Activated CD8-positive, alpha-beta T cell treated with anti-CD3 and anti-CD28 coated beads for 36 hours (primary cell): Measurements from ENCODE around the gene PSPN. TPM values are rescaled to one million over a fixed set of nuclear protein-coding genes. Genes with fewer than 3 reads are reported as not detected.
A peak's percentile ranks its signal among the peaks of the same experiment; 100 is the strongest.

ENCODE experiments used
- ATAC-seq: fragments of 200-7000 bp; cut with Tn5 transposase; one replicate; pipeline ENCODE4 v1.10.0; 2021; ENCODE audit warnings: mild to moderate bottlenecking, moderate library complexity
- CTCF ChIA-PET: fragments of 350-600 bp; sonication (Branson Sonifier 250); formaldehyde crosslinking; loops from one replicate; lab custom pipeline; 2021; ENCODE audit warnings: antibody characterized with exemption; lab: Charles Lee
- POLR2A ChIA-PET: fragments of 350-600 bp; sonication (Branson Sonifier 250); formaldehyde crosslinking; loops from one replicate; lab custom pipeline; 2021; ENCODE audit warnings: antibody characterized with exemption; lab: Charles Lee
- DNase-seq: peaks from one replicate; pipeline ENCODE4 v3.0.0-alpha.2; 2020
- H3K27ac Mint-ChIP-seq: one replicate; pipeline ENCODE4 v1.8.0; 2021; ENCODE audit warnings: mild to moderate bottlenecking, mixed read lengths
- H3K27me3 Mint-ChIP-seq: one replicate; pipeline ENCODE4 v1.8.0; 2021; ENCODE audit warnings: mixed read lengths
- H3K36me3 Mint-ChIP-seq: one replicate; pipeline ENCODE4 v1.8.0; 2021; ENCODE audit warnings: low read depth, mixed read lengths
- H3K4me1 Mint-ChIP-seq: one replicate; pipeline ENCODE4 v1.8.0; 2021; ENCODE audit warnings: low read depth, mixed read lengths
- H3K4me3 Mint-ChIP-seq: one replicate; pipeline ENCODE4 v1.8.0; 2021; ENCODE audit warnings: mild to moderate bottlenecking, moderate library complexity, mixed read lengths
- H3K9me3 Mint-ChIP-seq: one replicate; pipeline ENCODE4 v1.8.0; 2021; ENCODE audit warnings: mixed read lengths
- CTCF ChIP-seq: fragments of 200-600 bp; IDR thresholded peaks from one replicate; pipeline ENCODE4 v1.8.0; 2022; ENCODE audit warnings: antibody characterized with exemption, mild to moderate bottlenecking
- intact Hi-C: fragments of 100-400 bp; cut with micrococcal nuclease; formaldehyde crosslinking; loops from one replicate; pipeline ENCODE4 v1.10.0; 2022
- total RNA-seq, 2 experiments: library from RNA; stranded (reverse); gene quantifications; one replicate each; pipeline ENCODE4 v1.2.3, GENCODE V29; 2021

Gene PSPN
- total RNA-seq, 2 experiments from 2014 or later: 1.2 to 1.4 TPM

GRCh38 chr19:6373813-6374108 is 2.0 kb downstream of the PSPN start:
- no peak for TF ChIP-seq CTCF
- Mint-ChIP-seq H3K9me3 (no peaks in the 10 kb centered on the region), H3K36me3 (peaks cover 5% of the 10 kb centered on the region), H3K27ac (peak overlapping the region; percentile 92), H3K4me1 (peaks cover 12% of the 10 kb centered on the region), H3K4me3 (peak overlapping the region; percentile 83), H3K27me3 (no peaks in the 10 kb centered on the region)
- ChIA-PET POLR2A (interaction anchor here (1.6 to 3.8 kb wide), 2 partner anchors 11 to 14 kb away, joined by 5 to 20 read pairs; partner anchors contain the start of gene CLPP), CTCF (interaction anchor here (0.6 kb wide), 1 partner anchor 1058 kb away, joined by 3 read pairs; no protein-coding TSS in a partner anchor)
- intact Hi-C loops: no loop called here
- DNase-seq (no peak), ATAC-seq (no peak)

- peak overlapping the region; percentile 83 for H3K4me3 Mint-ChIP-seq
- no peak for TF ChIP-seq CTCF
- no peaks in the 10 kb centered on the region for H3K9me3 Mint-ChIP-seq
- ATAC-seq (peak; percentile 83), DNase-seq (peak; percentile 100)
- ChIA-PET POLR2A (interaction anchor here (1.3 to 3.8 kb wide), 3 partner anchors 11 to 16 kb away, joined by 4 to 20 read pairs (median 5); partner anchors contain the start of gene CLPP), CTCF (interaction anchor here (0.6 to 1.5 kb wide), 3 partner anchors 10 to 1058 kb away, joined by 3 to 9 read pairs (median 5); no protein-coding TSS in a partner anchor)
- peak overlapping the region; percentile 92 for H3K27ac Mint-ChIP-seq
- no peaks in the 10 kb centered on the region for H3K27me3 Mint-ChIP-seq
- H3K4me1 Mint-ChIP-seq: peaks cover 10% of the 10 kb centered on the region
- intact Hi-C loops: no loop called here
- H3K36me3 Mint-ChIP-seq: peaks cover 3% of the 10 kb centered on the region
These were observed 2.5 kb downstream of the PSPN start for GRCh38 chr19:6373096-6373812.

GRCh38 chr19:6372594-6373095 is 3.1 kb downstream of the PSPN start, which contains the start of gene ALKBH7:
Gene ALKBH7 (plus strand): TSS chr19:6372794. CDS start chr19:6372821, 27 bp downstream.
- peaks cover 10% of the 10 kb centered on the region for H3K4me1 Mint-ChIP-seq
- CTCF ChIA-PET: interaction anchor here (1.2 to 1.5 kb wide), 2 partner anchors 10 to 39 kb away, joined by 5 to 9 read pairs; no protein-coding TSS in a partner anchor
- H3K4me3 Mint-ChIP-seq: peak within 1 kb of the TSS; percentile 83
- no peak for TF ChIP-seq CTCF
- H3K9me3 Mint-ChIP-seq: no peaks in the 10 kb centered on the region
- intact Hi-C loops: no loop called here
- DNase-seq (peak; percentile 99), ATAC-seq (peak; percentile 78)
- H3K36me3 Mint-ChIP-seq: peaks cover 7% of the 10 kb centered on the region
- peak within 1 kb of the TSS; percentile 92 for H3K27ac Mint-ChIP-seq
- H3K27me3 Mint-ChIP-seq: no peaks in the 10 kb centered on the region
- POLR2A ChIA-PET: interaction anchor here (0.9 to 3.8 kb wide), 4 partner anchors 10 to 15 kb away, joined by 4 to 20 read pairs (median 4); partner anchors contain the start of gene CLPP

GRCh38 chr19:6364353-6364752 is 11.4 kb downstream of the PSPN start:
- ATAC-seq: no peak
- intact Hi-C loops: no loop called here
- no peak for DNase-seq
- CTCF ChIA-PET: interaction anchor here (0.6 to 2.4 kb wide), 2 partner anchors 8 to 24 kb away, joined by 3 to 9 read pairs; partner anchors contain the start of gene ALKBH7
- POLR2A ChIA-PET: interaction anchor here (3.4 kb wide), 1 partner anchor 8 kb away, joined by 20 read pairs; the partner anchor contains the start of gene ALKBH7
- no peak overlapping the region for H3K4me3 Mint-ChIP-seq
- no peaks in the 10 kb centered on the region for H3K9me3 Mint-ChIP-seq
- H3K4me1 Mint-ChIP-seq: peaks cover 15% of the 10 kb centered on the region
- H3K27me3 Mint-ChIP-seq: no peaks in the 10 kb centered on the region
- H3K36me3 Mint-ChIP-seq: peaks cover 43% of the 10 kb centered on the region
- H3K27ac Mint-ChIP-seq: no peak overlapping the region
- no peak for TF ChIP-seq CTCF
